ENCODE measurements around the gene NHEJ1. TPM values are rescaled to one million over a fixed set of nuclear protein-coding genes. Genes with fewer than 3 reads are reported as not detected.

Gene NHEJ1
- total RNA-seq, 4 donors from 2014 or later = 13.2 to 20.9 (median 18.4) TPM

DNA sequence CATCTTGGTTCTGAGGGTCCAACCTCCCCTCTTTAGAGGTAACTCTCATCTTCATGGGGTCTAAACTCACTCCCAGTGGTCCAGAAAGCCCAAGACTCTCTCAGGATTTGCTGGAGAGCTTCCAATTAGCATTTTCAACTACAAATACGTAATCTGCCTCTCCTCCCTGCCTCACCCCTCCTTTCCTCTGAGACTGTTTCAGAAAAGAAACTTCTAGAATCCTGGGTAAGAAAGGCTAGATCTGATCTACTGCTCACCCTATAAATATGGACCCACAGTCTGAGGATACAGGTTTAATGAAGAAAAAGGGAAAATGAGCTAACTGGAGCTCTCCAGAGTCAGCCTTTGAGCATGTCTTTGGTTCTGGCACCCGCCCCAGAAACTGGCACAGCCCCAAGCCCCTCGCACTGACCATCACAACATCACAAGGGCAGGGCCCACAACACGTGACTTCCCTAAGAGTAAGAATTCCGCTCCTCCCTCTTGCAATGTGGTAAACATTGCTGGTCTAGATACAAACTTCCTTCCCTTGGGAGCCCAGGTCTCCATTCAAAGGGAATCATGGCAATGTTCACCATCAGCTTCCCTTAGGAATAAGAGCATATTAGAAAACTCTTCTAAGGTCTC lies 78.2 kb downstream of the NHEJ1 start:
- WGBS, 2 donors = 74 to 75% methylated on average over 5 of the region's 5 CpGs
- H3K4me3 ChIP-seq (ENCODE audit: low read depth, poor library complexity, severe bottlenecking) = no peak overlapping the region
- DNase-seq (ENCODE audit: low spot score in 2 of 2) = no peak
- no peak for TF ChIP-seq POLR2A (IDR thresholded peaks at IDR 0.05)
- TF ChIP-seq, protein P1, sequence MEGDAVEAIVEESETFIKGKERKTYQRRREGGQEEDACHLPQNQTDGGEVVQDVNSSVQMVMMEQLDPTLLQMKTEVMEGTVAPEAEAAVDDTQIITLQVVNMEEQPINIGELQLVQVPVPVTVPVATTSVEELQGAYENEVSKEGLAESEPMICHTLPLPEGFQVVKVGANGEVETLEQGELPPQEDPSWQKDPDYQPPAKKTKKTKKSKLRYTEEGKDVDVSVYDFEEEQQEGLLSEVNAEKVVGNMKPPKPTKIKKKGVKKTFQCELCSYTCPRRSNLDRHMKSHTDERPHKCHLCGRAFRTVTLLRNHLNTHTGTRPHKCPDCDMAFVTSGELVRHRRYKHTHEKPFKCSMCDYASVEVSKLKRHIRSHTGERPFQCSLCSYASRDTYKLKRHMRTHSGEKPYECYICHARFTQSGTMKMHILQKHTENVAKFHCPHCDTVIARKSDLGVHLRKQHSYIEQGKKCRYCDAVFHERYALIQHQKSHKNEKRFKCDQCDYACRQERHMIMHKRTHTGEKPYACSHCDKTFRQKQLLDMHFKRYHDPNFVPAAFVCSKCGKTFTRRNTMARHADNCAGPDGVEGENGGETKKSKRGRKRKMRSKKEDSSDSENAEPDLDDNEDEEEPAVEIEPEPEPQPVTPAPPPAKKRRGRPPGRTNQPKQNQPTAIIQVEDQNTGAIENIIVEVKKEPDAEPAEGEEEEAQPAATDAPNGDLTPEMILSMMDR (IDR thresholded peaks at IDR 0.05) = no peak
- intact Hi-C loops (cut with DNase I; ENCODE audit: low total_unique reads) = no loop called here

DNA sequence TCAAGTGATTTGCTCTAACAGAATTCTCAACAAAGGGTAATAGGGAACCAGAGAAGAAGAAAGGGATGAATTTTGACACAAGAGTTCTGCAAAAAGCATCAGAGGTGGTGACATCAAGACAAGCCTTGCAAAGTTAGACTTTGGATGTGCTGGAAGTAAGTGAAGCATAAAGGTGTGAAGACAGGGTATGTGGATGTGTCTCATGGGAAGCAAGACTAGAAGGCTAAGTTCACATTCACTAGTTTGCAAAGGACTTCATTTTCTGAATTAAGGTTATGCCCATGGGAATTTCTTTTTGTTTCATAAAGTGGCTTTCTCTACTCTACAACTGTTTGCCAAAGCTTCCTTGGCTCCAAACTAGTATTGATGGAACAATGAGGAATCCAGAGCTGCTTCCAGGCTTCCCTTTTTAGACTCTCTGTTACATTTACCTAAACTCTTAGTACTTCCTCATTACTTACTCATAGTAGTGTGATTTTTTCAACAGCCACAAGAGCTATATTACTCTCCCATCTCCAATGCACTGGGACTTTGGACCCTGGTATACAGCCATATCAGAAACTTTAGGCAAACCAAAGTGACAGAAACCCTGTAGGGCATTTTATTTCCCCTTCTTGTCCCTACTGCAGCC lies 78.8 kb downstream of the NHEJ1 start:
- no peak for DNase-seq (ENCODE audit: low spot score in 2 of 2)
- TF ChIP-seq, protein P1 (IDR thresholded peaks at IDR 0.05) = no peak
- no peak for TF ChIP-seq POLR2A (IDR thresholded peaks at IDR 0.05)
- H3K4me3 ChIP-seq (ENCODE audit: low read depth, poor library complexity, severe bottlenecking) = no peak overlapping the region
- intact Hi-C loops (cut with DNase I; ENCODE audit: low total_unique reads) = no loop called here

DNA sequence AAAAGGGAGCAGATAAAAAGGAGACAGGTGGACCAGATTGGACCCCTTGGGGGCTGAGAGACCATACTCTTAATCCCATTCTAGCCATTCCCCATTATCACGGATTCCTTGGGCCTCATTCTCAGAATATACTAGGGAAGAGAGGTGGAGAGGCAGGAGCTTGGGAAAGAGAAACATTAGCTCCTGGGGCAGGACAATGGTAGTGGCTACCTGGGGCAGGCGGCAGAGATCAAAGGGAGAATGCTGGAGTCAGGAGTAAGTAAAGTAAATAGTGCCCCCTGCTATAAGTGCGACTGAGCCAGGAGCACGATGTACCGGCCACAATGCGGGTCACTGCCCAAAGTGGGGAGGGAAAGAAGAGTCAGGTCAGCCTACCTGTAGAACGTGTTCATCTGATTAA lies 79.5 kb downstream of the NHEJ1 start:
- 89 to 90% methylated on average over 7 of the region's 7 CpGs for WGBS, 2 donors
- TF ChIP-seq, protein P1 (IDR thresholded peaks at IDR 0.05) = no peak
- no peak for TF ChIP-seq POLR2A (IDR thresholded peaks at IDR 0.05)
- intact Hi-C loops (cut with DNase I; ENCODE audit: low total_unique reads) = no loop called here
- no peak for DNase-seq (ENCODE audit: low spot score in 2 of 2)
- no peak overlapping the region for H3K4me3 ChIP-seq (ENCODE audit: low read depth, poor library complexity, severe bottlenecking)

DNA sequence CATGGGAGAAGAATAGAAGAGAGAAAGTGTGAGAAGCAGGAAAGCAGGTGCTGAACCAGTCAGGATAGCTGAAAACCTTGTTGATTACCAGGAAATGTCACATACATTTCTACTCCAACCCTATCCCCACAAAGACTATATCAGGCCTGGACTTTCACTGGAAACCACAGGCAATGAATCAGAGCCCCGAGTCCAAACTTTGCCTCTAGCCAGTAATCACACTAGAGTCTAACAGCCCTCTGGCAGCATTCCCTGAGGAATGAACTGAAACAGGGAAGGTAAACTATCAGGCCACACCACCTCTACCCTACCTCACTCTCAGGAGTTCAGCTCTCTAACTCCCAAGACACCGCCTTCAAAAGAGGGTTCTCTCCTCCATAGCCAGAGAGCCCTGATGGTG lies 81.2 kb downstream of the NHEJ1 start:
- H3K4me3 ChIP-seq (ENCODE audit: low read depth, poor library complexity, severe bottlenecking) = no peak overlapping the region
- no peak for TF ChIP-seq POLR2A (IDR thresholded peaks at IDR 0.05)
- TF ChIP-seq, protein P1 (IDR thresholded peaks at IDR 0.05) = no peak
- 89 to 97% methylated on average over 2 of the region's 2 CpGs for WGBS, 2 donors
- DNase-seq (ENCODE audit: low spot score in 2 of 2) = no peak
- intact Hi-C loops (cut with DNase I; ENCODE audit: low total_unique reads) = no loop called here

DNA sequence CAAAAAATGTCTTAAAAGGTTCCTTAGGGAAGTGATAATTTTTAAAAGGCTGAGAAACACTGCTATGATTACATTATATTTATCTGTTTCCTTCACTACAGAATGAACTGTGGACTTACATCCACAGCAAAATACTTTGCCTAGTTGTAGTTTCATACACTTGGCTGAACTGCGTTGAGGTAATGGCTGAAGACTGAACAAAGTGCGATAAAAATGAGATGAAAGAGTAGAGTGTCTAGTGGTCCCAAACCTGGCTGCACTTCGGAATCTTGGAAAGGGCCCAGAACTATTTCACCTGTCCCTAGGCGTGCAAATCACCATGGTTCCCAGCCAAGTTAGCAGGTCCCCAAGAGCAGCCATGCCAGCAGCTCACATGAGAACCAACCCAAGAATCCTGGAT lies 81.7 kb downstream of the NHEJ1 start:
- no peak for DNase-seq (ENCODE audit: low spot score in 2 of 2)
- no peak for TF ChIP-seq POLR2A (IDR thresholded peaks at IDR 0.05)
- TF ChIP-seq, protein P1 (IDR thresholded peaks at IDR 0.05) = no peak
- intact Hi-C loops (cut with DNase I; ENCODE audit: low total_unique reads) = no loop called here
- no peak overlapping the region for H3K4me3 ChIP-seq (ENCODE audit: low read depth, poor library complexity, severe bottlenecking)
- 80 to 94% methylated on average over 4 of the region's 4 CpGs for WGBS, 2 donors

DNA sequence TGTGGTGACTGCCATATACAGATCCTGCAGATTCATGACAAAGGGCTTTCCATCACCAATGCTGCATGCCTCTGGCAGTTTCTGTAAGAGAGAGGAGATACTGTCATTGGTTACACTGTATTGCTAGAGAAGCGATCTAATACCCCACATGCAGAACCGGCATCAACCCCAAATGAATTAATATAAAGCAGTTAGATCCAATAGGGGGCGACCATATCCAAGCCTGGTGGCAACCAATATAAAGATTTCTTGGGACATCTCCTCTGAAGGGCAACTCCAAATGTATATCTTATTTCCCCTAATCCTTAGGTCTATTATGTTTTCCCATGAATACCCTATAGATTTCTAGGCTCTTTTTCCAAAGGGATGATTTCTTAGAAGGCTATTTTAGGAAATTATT lies 82.5 kb downstream of the NHEJ1 start:
- intact Hi-C loops (cut with DNase I; ENCODE audit: low total_unique reads) = no loop called here
- no peak for DNase-seq (ENCODE audit: low spot score in 2 of 2)
- no peak overlapping the region for H3K4me3 ChIP-seq (ENCODE audit: low read depth, poor library complexity, severe bottlenecking)
- 91 to 96% methylated on average over 3 of the region's 3 CpGs for WGBS, 2 donors
- TF ChIP-seq, protein P1 (IDR thresholded peaks at IDR 0.05) = no peak
- TF ChIP-seq POLR2A (IDR thresholded peaks at IDR 0.05) = no peak
